Activated CD4-positive, alpha-beta T cell treated with anti-CD3 and anti-CD28 coated beads for 4 hours (primary cell): Measurements from ENCODE around the gene LSAMP.

Experiments
- DNase-seq, 2 donors: peaks; one replicate each; pipeline ENCODE4 v3.0.0-alpha.2; 2020

The LSAMP gene

GRCh38 chr3:116429479-116430269 lies 15.6 kb downstream of the LSAMP start:
- DNase-seq = no peak

- no peak for DNase-seq
These were observed 19.3 kb downstream of the LSAMP start for GRCh38 chr3:116426036-116426435.

DNA sequence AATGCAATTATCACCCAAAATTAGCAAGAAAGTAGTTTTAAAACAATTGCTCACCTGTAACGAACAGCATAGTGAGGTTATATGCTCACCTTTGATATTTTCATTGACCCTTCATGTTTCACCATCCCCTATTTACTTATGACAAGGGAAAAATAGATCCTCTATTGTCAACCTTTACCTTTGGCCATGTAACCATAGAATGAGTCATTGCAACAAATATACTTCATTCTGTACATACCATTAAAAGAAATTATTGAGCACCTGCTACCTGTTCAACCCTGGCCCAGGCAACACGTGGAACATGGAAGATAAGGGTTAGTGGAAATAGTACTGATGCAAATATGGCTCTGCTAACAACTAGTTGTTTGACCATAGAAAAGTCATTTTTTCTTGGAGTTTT lies 20.2 kb downstream of the LSAMP start:
- no peak for DNase-seq

DNA sequence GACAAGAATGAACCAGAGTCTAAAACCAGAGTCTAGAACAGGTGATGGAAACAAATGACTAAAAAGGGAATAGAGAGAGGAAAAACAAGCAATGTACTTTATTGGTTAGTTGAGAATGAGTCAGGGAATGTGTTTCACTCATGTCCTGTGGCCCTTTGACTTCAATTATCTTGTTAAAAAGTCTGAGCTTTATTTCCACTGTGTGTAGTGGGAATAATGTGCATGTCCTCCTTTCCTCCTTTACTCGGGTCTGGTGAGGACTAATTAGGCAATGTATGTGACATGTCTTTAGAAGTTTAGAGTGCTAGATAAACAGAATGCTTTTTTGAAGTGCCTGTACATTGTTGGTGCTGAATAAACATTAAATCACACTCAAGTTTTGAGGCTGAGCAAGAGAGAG lies 21.3 kb downstream of the LSAMP start:
- no peak for DNase-seq

DNA sequence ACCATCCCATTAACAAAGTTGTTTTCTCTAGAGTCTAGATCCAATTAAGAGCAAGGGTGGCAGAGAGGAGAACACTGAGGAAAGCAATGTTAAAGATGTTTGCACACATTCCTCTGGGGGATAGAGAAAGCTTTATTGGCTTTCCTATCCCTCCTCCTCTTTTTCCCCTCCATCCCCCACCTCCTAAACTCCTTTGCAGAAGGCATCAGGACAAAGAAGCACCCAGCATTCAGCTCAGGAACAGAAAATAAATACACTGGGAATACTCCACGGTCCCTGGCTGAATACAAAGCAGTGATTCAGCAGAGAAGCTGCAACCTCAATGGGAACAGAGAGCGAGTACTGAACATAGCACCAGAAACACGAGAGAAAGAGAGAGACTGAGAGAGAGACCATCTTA lies 21.9 kb downstream of the LSAMP start:
- no peak for DNase-seq

DNA sequence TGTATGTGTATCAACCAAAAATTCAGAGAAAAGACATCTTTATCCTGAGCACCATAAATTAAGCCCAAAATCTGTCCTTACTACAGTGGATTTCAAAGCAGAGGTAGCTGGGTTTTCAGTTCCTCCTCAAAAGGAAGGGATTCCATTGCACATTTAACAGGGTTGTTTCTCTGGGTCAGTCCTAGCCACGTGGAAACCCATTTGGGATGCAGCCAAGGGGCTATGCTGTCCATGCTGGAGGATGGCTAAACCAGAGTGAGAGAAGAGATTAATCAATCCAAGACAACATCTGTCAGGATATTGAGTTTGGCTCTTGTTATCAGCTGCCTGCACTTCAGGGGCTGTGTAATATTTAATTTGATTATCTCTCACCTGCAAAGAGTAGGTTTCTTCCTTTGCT lies 28.1 kb downstream of the LSAMP start:
- DNase-seq = no peak

DNA sequence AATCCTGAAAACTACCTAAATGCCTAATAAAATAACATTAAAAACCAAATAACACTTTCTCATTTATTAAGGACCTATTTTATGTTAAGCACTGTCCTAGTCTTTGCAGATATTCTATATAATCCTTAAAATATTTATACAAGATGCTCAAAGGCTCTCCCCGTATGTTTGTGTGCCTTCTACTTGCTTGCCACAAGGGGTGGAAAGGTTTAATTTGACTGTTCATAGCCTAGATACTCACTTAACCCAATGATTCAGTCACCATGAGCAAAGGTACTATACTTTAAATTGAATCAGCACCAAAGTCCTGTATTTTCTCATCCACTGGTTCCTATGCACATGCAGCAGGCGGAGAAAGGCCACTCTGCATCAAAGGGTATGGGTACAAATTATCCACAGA lies 32.0 kb downstream of the LSAMP start:
- DNase-seq = no peak

GRCh38 chr3:116408473-116408872 lies 36.8 kb downstream of the LSAMP start:
- no peak for DNase-seq

- no peak for DNase-seq
These were observed 40.1 kb downstream of the LSAMP start for GRCh38 chr3:116405231-116405630.

GRCh38 chr3:116399701-116400226 lies 45.5 kb downstream of the LSAMP start:
- DNase-seq = no peak

- no peak for DNase-seq
These were observed 50.9 kb downstream of the LSAMP start for GRCh38 chr3:116394365-116394764.

DNA sequence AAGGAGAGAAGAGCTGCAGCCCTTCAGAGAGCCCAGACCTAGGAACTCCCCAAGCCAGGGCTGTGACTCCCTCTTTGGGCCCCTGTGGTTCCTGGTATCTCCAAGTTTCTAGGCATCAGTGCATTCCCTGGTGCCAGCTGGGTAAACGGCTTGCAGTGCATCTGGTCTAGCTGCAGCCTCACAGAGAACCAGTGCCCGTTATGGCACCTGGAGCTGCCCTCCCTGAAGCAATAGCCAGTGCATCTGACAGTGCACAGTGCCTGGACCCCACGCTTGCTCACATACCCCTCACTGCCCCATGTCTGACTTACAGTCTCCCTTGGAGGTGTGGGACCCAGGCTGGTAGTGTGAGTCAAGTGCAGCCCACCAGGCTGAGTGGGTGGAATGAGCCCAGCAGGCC lies 52.1 kb downstream of the LSAMP start:
- DNase-seq = no peak

GRCh38 chr3:116392291-116392690 lies 53.0 kb downstream of the LSAMP start:
- DNase-seq = no peak

DNA sequence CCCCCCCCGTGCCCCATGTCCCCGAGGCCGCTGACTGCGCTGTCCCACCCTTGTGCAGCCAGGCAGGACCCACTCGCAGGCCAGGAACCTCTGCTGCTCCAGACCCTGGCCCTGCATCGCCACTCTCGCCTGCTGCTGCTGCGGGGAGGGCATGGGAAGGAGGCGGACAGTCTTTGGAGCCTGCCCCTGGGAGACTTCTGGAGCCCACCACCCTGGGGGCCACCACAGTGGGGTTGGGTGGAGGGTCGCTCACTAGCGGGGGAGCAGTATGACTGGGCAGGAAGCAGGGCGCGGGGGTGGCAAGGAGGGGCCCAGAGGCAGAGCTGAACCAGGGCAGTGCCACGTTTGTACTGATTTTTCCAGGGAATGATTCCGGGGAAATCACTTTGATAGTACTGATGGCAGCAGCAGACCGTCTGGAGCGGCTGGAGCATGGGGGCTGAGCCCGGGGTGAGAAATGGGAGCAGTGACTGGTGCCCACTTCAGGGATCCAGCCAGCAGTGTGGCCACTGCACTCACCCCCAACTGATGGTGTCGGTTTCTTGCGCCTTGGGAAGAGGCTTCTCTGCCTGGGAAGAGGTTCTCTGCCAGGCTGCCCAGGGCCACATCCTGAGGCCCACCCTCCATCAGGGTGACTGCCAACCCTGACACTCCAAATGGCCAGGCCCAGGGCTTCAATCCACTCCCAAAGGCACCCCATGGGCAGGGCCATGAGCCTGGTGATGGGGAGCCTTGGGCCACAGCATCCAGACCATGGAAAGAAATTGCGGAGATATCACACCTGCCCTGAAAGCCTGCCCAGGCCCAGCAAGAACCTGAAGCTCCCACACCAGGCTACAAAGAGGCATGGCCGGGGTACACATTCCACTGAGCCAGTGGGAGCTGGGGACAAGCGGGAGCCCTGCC lies 53.7 kb downstream of the LSAMP start:
- DNase-seq = no peak

DNA sequence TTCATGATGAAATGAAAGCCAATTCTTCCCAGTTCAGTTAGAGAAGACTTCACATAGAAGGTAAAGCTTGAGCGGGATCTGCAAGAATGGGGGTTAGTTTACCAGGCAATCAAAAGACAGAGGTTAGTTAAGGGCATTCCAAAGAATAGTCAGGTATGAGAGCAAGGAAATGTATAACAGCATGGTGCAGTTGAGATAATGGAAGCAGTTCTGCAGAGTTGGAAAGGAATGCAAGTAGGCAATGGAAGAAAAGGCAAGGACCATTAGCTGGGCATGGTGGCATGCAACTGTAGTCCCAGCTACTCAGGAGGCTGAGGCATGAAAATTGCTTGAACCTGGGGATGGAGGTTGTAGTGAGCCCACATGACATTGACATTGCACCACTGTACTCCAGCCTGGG lies 55.0 kb downstream of the LSAMP start:
- DNase-seq = no peak

DNA sequence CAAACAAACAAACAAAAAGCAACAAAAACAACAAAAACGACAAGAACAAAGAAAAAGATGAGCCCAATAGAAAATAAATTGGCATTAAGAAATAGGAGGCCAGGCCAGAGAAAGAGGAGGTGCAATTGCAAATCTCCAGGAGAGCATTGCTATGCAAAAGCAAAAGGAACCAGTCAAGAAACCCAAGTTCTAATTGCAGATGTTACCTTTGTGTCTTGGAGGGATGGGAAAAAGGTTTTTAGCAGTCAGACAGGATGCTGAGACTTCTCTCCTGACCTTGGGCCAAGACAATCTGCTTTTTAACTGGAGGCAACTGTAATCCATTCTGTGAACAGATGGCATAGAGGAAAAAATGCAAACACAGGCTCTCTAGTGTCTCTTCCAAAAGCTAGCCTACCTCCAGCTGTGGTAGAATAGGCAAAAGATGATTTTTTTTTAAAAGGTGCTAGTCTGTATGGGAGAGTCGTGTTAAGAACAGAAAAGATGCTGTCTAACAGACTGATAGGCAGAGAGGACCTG lies 56.4 kb downstream of the LSAMP start:
- DNase-seq = no peak

DNA sequence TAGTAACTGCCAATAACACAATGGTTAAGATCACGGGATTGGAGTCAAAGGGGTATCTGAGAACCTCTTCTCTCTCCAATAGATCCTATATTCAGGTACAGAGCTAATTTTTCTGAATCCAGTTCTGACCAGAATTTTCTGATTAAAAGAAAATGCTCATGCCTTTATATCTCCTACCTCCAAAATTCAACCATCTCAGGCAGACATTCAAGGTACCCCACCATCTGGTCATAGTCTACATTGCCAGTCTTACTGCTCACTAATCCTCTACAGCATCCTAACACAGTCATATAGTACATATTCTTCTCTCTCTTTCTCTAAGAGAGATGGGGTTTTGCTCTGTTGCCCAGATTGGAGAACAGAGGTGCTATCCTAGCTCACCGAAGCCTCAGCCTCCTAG lies 59.1 kb downstream of the LSAMP start:
- DNase-seq = no peak

DNA sequence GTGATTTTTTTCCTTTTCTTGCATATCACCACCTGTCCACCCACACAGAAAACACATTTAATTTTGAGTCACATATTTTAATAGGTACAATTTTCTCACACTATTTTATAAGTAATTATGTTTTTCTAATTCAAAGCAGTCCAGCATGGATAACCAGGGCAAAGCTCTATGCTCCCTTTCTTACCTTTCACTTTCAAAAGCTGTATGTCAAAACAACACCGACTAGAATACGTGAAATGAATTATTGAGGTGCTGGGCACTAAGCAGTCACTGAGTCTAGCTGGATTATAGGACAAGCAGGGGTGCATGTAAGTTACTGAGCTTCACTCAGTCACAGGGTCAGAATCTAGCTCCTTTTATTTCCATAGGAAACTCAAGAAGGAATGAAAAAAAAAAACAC lies 60.6 kb downstream of the LSAMP start:
- DNase-seq = no peak

- no peak for DNase-seq
These were observed 67.2 kb downstream of the LSAMP start for GRCh38 chr3:116378077-116378476.

GRCh38 chr3:116374901-116375300 lies 70.4 kb downstream of the LSAMP start:
- no peak for DNase-seq

- no peak for DNase-seq
These were observed 77.4 kb downstream of the LSAMP start for GRCh38 chr3:116367761-116368395.

GRCh38 chr3:116356056-116356455 lies 89.2 kb downstream of the LSAMP start:
- DNase-seq = no peak

- no peak for DNase-seq
These were observed 90.9 kb downstream of the LSAMP start for GRCh38 chr3:116354382-116354781.
